Esophagus squamous epithelium (tissue), 5 donors: Measurements from ENCODE around the gene NDFIP2. TPM values are rescaled to one million over a fixed set of nuclear protein-coding genes. Genes with fewer than 3 reads are reported as not detected.

Experiments used
- DNase-seq: peaks from one replicate; lab custom pipeline; 2025; lab: John Stamatoyannopoulos, UW
- H3K27ac ChIP-seq, 4 donors: fragments of 200-600 bp; sonication (generic); one replicate each; pipeline ENCODE4 v1.5.1; 2016 to 2019; ENCODE audit warnings: mild to moderate bottlenecking in 1 of 4
- H3K27me3 ChIP-seq, 4 donors: fragments of 200-600 bp; sonication (generic); 1 replicate in 3 of 4; 2 replicates in 1 of 4; pipeline versions ENCODE4 v1.5.1 to v1.6.0; 2017 to 2021; ENCODE audit warnings: antibody characterized with exemption in 1 of 4
- H3K36me3 ChIP-seq, 3 donors: fragments of 200-600 bp; sonication (generic); one replicate each; pipeline ENCODE4 v1.5.1; 2016 to 2019
- H3K4me1 ChIP-seq, 3 donors: fragments of 200-600 bp; sonication (generic); one replicate each; pipeline ENCODE4 v1.5.1; 2017 to 2019
- H3K4me3 ChIP-seq, 4 donors: fragments of 200-600 bp; sonication (generic); 1 replicate in 3 of 4; 2 replicates in 1 of 4; pipeline ENCODE4 v1.5.1; 2016 to 2019; ENCODE audit warnings: mild to moderate bottlenecking in 2 of 4, moderate library complexity in 1 of 4
- H3K9me3 ChIP-seq, 3 donors: fragments of 200-600 bp; sonication (generic); one replicate each; pipeline ENCODE4 v1.5.1; 2016 to 2019
- CTCF ChIP-seq, 6 experiments: fragments of 450-650 bp in 4 of 6; fragments of 200-600 bp in 2 of 6; sonication (generic) in 2 of 6; IDR thresholded peaks; one replicate each; pipeline ENCODE4 v1.5.1; 2016 to 2019; ENCODE audit warnings: antibody characterized with exemption in 6 of 6, mild to moderate bottlenecking in 4 of 6, moderate library complexity in 4 of 6
- POLR2A ChIP-seq, 4 donors: fragments of 450-650 bp; IDR thresholded peaks; one replicate each; pipeline ENCODE4 v1.6.1; 2017; ENCODE audit warnings: antibody characterized with exemption in 4 of 4, mild to moderate bottlenecking in 4 of 4, moderate library complexity in 3 of 4
- WGBS, 2 donors: methylation state at CpG; one replicate each; pipeline ENCODE4 v1.1.5; 2018; 5-methylcytosine and 5-hydroxymethylcytosine counted together
- intact Hi-C: fragments of 100-400 bp; cut with DNase I; formaldehyde crosslinking; loops from one replicate; pipeline ENCODE4 v1.15.0; 2022
- total RNA-seq, 4 donors: library from RNA; depleted of rRNA; stranded (reverse); fragments of >200 nt; gene quantifications; one replicate each; pipeline ENCODE4 v1.1.0, GENCODE V29; 2016
- donor health status: DM: yes; HTN: yes; CAD: no.

Gene NDFIP2
- total RNA-seq, 4 donors from 2014 or later: 37.8 to 81.9 (median 54.8) TPM

- H3K9me3 ChIP-seq: no peaks in the 10 kb centered on the region
- no peak for DNase-seq
- H3K27me3 ChIP-seq: no peaks in the 10 kb centered on the region
- TF ChIP-seq POLR2A (IDR thresholded peaks at IDR 0.05) (no peak), CTCF (IDR thresholded peaks at IDR 0.05) (no peak)
- no peak overlapping the region for H3K27ac ChIP-seq
- intact Hi-C loops: no loop called here
- WGBS, 2 donors: 71 to 90% methylated on average over 4 of the region's 4 CpGs
- H3K4me1 ChIP-seq: no peaks in the 10 kb centered on the region
- H3K4me3 ChIP-seq: no peak overlapping the region
- no peaks in the 10 kb centered on the region for H3K36me3 ChIP-seq
Measured at GRCh38 chr13:79447141-79447540, 33.8 kb upstream of the NDFIP2 start.

GRCh38 chr13:79447741-79448140 is 33.2 kb upstream of the NDFIP2 start:
- 67 to 69% methylated on average over 2 of the region's 2 CpGs for WGBS, 2 donors
- no peaks in the 10 kb centered on the region for H3K9me3 ChIP-seq
- no peaks in the 10 kb centered on the region for H3K27me3 ChIP-seq
- TF ChIP-seq POLR2A (IDR thresholded peaks at IDR 0.05) (no peak), CTCF (IDR thresholded peaks at IDR 0.05) (no peak)
- H3K4me3 ChIP-seq: no peak overlapping the region
- no peak overlapping the region for H3K27ac ChIP-seq
- intact Hi-C loops: no loop called here
- H3K36me3 ChIP-seq: no peaks in the 10 kb centered on the region
- H3K4me1 ChIP-seq: no peaks in the 10 kb centered on the region
- no peak for DNase-seq

GRCh38 chr13:79448413-79448812 is 32.5 kb upstream of the NDFIP2 start:
- H3K4me3 ChIP-seq: no peak overlapping the region
- intact Hi-C loops: no loop called here
- H3K4me1 ChIP-seq: no peaks in the 10 kb centered on the region
- no peaks in the 10 kb centered on the region for H3K36me3 ChIP-seq
- no peaks in the 10 kb centered on the region for H3K27me3 ChIP-seq
- 40 to 50% methylated on average over 1 of the region's 1 CpG for WGBS, 2 donors
- TF ChIP-seq POLR2A (IDR thresholded peaks at IDR 0.05): no peak
- no peak for TF ChIP-seq CTCF (IDR thresholded peaks at IDR 0.05)
- no peak overlapping the region for H3K27ac ChIP-seq
- no peak for DNase-seq
- no peaks in the 10 kb centered on the region for H3K9me3 ChIP-seq

- H3K27me3 ChIP-seq: no peaks in the 10 kb centered on the region
- no peaks in the 10 kb centered on the region for H3K36me3 ChIP-seq
- no peaks in the 10 kb centered on the region for H3K9me3 ChIP-seq
- H3K4me1 ChIP-seq: no peaks in the 10 kb centered on the region
- 85 to 86% methylated on average over 4 of the region's 4 CpGs for WGBS, 2 donors
- DNase-seq: no peak
- intact Hi-C loops: no loop called here
- H3K4me3 ChIP-seq: no peak overlapping the region
- no peak overlapping the region for H3K27ac ChIP-seq
- no peak for TF ChIP-seq POLR2A (IDR thresholded peaks at IDR 0.05)
- no peak for TF ChIP-seq CTCF (IDR thresholded peaks at IDR 0.05)
Measured at GRCh38 chr13:79450110-79450509, 30.8 kb upstream of the NDFIP2 start.

GRCh38 chr13:79451500-79451962 is 29.4 kb upstream of the NDFIP2 start:
- no peaks in the 10 kb centered on the region for H3K4me1 ChIP-seq
- H3K4me3 ChIP-seq: no peak overlapping the region
- H3K27me3 ChIP-seq: no peaks in the 10 kb centered on the region
- H3K9me3 ChIP-seq: no peaks in the 10 kb centered on the region
- intact Hi-C loops: no loop called here
- DNase-seq: no peak
- no peak for TF ChIP-seq POLR2A (IDR thresholded peaks at IDR 0.05)
- no peak for TF ChIP-seq CTCF (IDR thresholded peaks at IDR 0.05)
- WGBS, 2 donors: 21 to 22% methylated on average over 3 of the region's 3 CpGs
- no peaks in the 10 kb centered on the region for H3K36me3 ChIP-seq
- no peak overlapping the region for H3K27ac ChIP-seq
